ENCODE data around the gene ACOT6. TPM values are rescaled to one million over a fixed set of nuclear protein-coding genes. Genes with fewer than 3 reads are reported as not detected.
"Not testable (repeated sequence)": the region's sequence is repeated elsewhere in the genome, so short reads cannot be mapped to it uniquely, and the experiment has no call there.

ACOT6 gene
- total RNA-seq, 1 donor from 2014 or later, result 1.6 TPM

- no peak for ATAC-seq
- DNase-seq (ENCODE audit: low spot score), result no peak
Observed at GRCh38 chr14:73594491-73594890, 17.8 kb upstream of the ACOT6 start.

- no peak for DNase-seq (ENCODE audit: low spot score)
- ATAC-seq, result peak; percentile 34
Observed at GRCh38 chr14:73599499-73599898, 12.8 kb upstream of the ACOT6 start.

GRCh38 chr14:73602994-73603393 is 9.3 kb upstream of the ACOT6 start:
- DNase-seq (ENCODE audit: low spot score) (no peak), ATAC-seq (no peak)

- DNase-seq (ENCODE audit: low spot score) (no peak), ATAC-seq (no peak)
Observed at GRCh38 chr14:73606271-73606670, 6.0 kb upstream of the ACOT6 start.

GRCh38 chr14:73607241-73607640 is 5.1 kb upstream of the ACOT6 start:
- ATAC-seq, result no peak
- DNase-seq (ENCODE audit: low spot score), result no peak

GRCh38 chr14:73610687-73611086 is 1.6 kb upstream of the ACOT6 start:
- peak; percentile 42 for ATAC-seq
- DNase-seq (ENCODE audit: low spot score), result peak; percentile 80

GRCh38 chr14:73613046-73613383 is 698 bp downstream of the ACOT6 start:
- ATAC-seq, result peak; percentile 33
- DNase-seq (ENCODE audit: low spot score), result no peak

- DNase-seq (ENCODE audit: low spot score) (no peak), ATAC-seq (no peak)
Observed at GRCh38 chr14:73613419-73613963, 1.2 kb downstream of the ACOT6 start.

GRCh38 chr14:73616831-73617230 is 4.5 kb downstream of the ACOT6 start:
- no peak for DNase-seq (ENCODE audit: low spot score)
- no peak for ATAC-seq

GRCh38 chr14:73619524-73619923 is 7.2 kb downstream of the ACOT6 start:
- no peak for DNase-seq (ENCODE audit: low spot score)
- peak; percentile 78 for ATAC-seq

- DNase-seq (ENCODE audit: low spot score) (no peak), ATAC-seq (peak; percentile 79)
Observed at GRCh38 chr14:73620268-73620667, 8.0 kb downstream of the ACOT6 start.

- DNase-seq (ENCODE audit: low spot score), result no peak
- no peak for ATAC-seq
Observed at GRCh38 chr14:73623504-73624054, 11.3 kb downstream of the ACOT6 start.

GRCh38 chr14:73625706-73626105 is 13.4 kb downstream of the ACOT6 start:
- DNase-seq (ENCODE audit: low spot score) (no peak), ATAC-seq (no peak)

- DNase-seq (ENCODE audit: low spot score), result no peak
- peak; percentile 41 for ATAC-seq
Observed at GRCh38 chr14:73627151-73627558, 14.8 kb downstream of the ACOT6 start.

- ATAC-seq (no peak), DNase-seq (ENCODE audit: low spot score) (no peak)
Observed at GRCh38 chr14:73630009-73630780, 17.9 kb downstream of the ACOT6 start.

- DNase-seq (ENCODE audit: low spot score), result peak; percentile 86
- peak; percentile 88 for ATAC-seq
Observed at GRCh38 chr14:73633116-73634010, 21.0 kb downstream of the ACOT6 start.

GRCh38 chr14:73634011-73634833 is 21.9 kb downstream of the ACOT6 start:
- peak; percentile 63 for DNase-seq (ENCODE audit: low spot score)
- ATAC-seq, result peak; percentile 75

GRCh38 chr14:73636355-73636754 is 24.0 kb downstream of the ACOT6 start:
- not testable (repeated sequence) for ATAC-seq; DNase-seq (ENCODE audit: low spot score)

GRCh38 chr14:73637830-73638229 is 25.5 kb downstream of the ACOT6 start:
- ATAC-seq, result no peak
- DNase-seq (ENCODE audit: low spot score), result no peak

GRCh38 chr14:73640796-73641365 is 28.6 kb downstream of the ACOT6 start:
- DNase-seq (ENCODE audit: low spot score) (no peak), ATAC-seq (no peak)
